Mucosa of stomach (tissue), 1 donor: ENCODE results near the gene CACNA1S.

Source experiments
- H3K27me3 ChIP-seq: one replicate; pipeline ENCODE4 v1.7.0; 2013; ENCODE audit warnings: mild to moderate bottlenecking, low read length; ENCODE audit not compliant: control insufficient read depth, insufficient read depth
- H3K36me3 ChIP-seq: one replicate; pipeline ENCODE4 v1.7.0; 2013; ENCODE audit warnings: low read length; ENCODE audit not compliant: control insufficient read depth, insufficient read depth
- H3K4me1 ChIP-seq: one replicate; pipeline ENCODE4 v1.7.0; 2013; ENCODE audit warnings: mild to moderate bottlenecking, low read length; ENCODE audit not compliant: control insufficient read depth, insufficient read depth
- H3K4me3 ChIP-seq: one replicate; pipeline ENCODE4 v1.7.0; 2013; ENCODE audit warnings: low read length
- H3K9ac ChIP-seq: one replicate; pipeline ENCODE4 v1.7.0; 2013; ENCODE audit warnings: mild to moderate bottlenecking, low read length, moderate library complexity
- H3K9me3 ChIP-seq: one replicate; pipeline ENCODE4 v1.7.0; 2013; ENCODE audit warnings: mild to moderate bottlenecking, low read length, moderate library complexity; ENCODE audit not compliant: control insufficient read depth
- donor health status: Pancreatic carcinoma.

CACNA1S gene

DNA sequence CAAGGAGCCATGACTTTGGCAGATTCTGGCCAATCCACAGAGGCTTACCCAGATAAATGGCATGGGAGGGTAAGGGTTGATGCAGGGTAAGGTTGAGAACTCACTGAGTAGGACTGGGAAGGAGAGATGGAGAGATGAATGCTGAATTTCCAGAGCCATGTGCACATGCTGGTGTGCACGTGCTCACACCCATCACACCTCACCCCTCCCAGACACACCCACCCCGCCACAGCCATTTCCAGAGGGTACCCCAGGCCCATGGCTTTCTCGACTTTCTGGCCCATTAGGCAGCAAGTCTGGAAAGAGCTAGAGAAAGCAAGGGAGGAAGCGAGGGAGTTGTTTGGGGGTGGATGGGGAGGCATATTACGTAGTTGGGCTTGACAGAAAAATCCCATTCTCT is 1.6 kb downstream of the CACNA1S start:
- no peaks in the 10 kb centered on the region for H3K36me3 ChIP-seq
- peaks cover 7% of the 10 kb centered on the region for H3K4me1 ChIP-seq
- no peak overlapping the region for H3K4me3 ChIP-seq
- H3K27me3 ChIP-seq: peaks cover 22% of the 10 kb centered on the region
- H3K9ac ChIP-seq: no peak overlapping the region
- no peaks in the 10 kb centered on the region for H3K9me3 ChIP-seq

DNA sequence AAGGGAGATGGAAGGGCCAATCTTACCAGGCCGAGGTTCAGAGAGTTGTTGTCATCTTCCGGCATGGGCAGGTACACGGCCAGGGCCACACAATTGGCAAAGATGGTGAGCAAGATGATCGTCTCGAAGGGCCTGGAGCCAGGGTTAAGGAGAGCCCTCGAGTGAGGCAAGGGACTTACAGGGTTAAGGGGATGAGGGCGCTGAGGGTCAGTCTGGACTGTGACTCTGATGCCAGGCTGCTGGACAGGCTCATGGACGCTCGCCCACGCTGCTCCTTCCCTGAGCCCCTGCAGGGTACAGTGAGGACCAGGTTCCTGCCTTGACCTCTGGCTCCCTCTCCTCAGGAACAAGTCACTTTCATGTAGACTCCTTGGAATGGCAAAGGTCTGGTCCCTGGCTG is 2.1 kb downstream of the CACNA1S start:
- Histone ChIP-seq H3K4me3 (no peak overlapping the region), H3K27me3 (peaks cover 17% of the 10 kb centered on the region), H3K4me1 (peaks cover 7% of the 10 kb centered on the region), H3K9me3 (no peaks in the 10 kb centered on the region), H3K36me3 (no peaks in the 10 kb centered on the region), H3K9ac (no peak overlapping the region)

DNA sequence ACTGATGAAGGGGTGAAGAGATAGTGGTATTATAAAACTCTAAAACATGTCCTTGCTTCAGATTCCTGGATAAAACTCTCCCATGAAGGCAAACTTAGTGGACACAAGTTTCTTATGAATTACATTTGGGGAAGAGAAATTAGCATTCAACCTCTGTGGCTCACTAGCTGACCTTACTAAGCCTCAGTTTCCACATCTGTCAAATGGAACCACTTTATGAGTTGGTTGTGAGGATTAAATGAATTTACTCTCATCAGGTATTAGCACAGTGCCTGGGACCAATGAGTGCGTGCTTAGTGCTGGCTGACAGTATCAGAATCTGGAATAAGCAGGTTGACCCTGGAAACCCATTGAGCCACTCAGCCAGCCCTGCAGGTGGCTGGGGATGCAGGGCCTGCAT is 2.6 kb downstream of the CACNA1S start:
- Histone ChIP-seq H3K4me1 (peaks cover 7% of the 10 kb centered on the region), H3K9me3 (no peaks in the 10 kb centered on the region), H3K9ac (no peak overlapping the region), H3K4me3 (no peak overlapping the region), H3K27me3 (peaks cover 14% of the 10 kb centered on the region), H3K36me3 (no peaks in the 10 kb centered on the region)

DNA sequence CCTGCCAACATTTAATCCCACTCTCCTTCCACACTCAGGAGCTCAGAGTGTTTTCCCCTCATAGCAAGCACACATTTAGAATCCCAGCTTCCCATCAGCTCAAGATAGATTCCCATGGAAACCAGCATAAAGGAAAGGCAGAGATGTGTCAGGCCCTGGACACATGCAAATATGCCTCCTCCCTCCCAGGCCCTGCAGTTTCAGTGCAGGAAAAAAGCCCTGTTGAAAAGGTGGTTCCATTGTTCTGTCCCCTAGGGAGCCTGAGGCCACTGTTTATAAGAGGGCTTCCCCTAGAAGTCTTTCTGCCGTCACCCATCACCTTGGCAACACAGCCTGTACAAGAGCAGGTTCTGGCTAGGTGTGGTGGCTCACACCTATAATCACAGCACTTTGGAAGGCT is 3.6 kb downstream of the CACNA1S start:
- no peaks in the 10 kb centered on the region for H3K36me3 ChIP-seq
- peaks cover 10% of the 10 kb centered on the region for H3K27me3 ChIP-seq
- no peaks in the 10 kb centered on the region for H3K4me1 ChIP-seq
- H3K9ac ChIP-seq: no peak overlapping the region
- no peak overlapping the region for H3K4me3 ChIP-seq
- no peaks in the 10 kb centered on the region for H3K9me3 ChIP-seq

DNA sequence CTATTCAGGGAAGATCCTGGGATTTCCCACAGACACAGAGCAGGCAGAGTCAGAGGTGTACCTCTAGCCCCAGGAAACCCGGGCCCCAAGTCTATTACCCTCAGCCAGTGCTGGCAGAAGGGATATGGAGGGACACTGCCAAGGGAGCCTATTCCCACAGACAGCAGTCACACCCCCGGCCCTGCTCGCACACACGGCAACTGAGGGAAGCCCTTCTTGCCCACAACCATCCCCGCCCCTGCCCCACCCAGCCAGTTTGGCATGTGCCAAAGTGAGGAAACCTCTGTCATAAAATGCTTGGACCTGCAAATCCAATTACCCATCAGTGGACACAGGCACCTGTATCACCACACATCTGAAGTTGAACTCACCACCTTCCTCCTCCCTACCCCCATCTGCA is 6.5 kb downstream of the CACNA1S start:
- H3K9ac ChIP-seq: no peak overlapping the region
- no peak overlapping the region for H3K4me3 ChIP-seq
- H3K9me3 ChIP-seq: no peaks in the 10 kb centered on the region
- H3K4me1 ChIP-seq: no peaks in the 10 kb centered on the region
- H3K36me3 ChIP-seq: no peaks in the 10 kb centered on the region
- H3K27me3 ChIP-seq: no peaks in the 10 kb centered on the region

DNA sequence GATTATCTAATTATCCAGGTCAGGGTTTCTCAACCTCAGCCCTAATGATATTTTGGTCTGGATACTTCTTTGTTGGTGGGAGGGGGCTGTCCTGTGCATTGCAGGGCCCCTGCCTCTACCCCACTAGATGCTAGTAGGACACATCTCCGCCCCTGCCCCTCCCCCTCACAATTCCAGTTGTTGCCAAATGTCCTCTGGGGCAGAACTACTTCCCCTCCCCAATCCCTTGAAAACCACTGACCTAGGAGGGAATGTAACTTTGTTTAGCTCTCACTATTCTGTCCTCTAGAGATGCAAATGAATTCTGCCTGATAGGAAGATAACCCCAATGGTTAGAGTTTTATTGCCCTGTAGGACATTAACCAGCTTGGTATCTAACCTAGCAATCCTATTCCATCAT is 8.1 kb downstream of the CACNA1S start:
- Histone ChIP-seq H3K9ac (no peak overlapping the region), H3K27me3 (no peaks in the 10 kb centered on the region), H3K4me3 (no peak overlapping the region), H3K4me1 (no peaks in the 10 kb centered on the region), H3K9me3 (no peaks in the 10 kb centered on the region), H3K36me3 (no peaks in the 10 kb centered on the region)

DNA sequence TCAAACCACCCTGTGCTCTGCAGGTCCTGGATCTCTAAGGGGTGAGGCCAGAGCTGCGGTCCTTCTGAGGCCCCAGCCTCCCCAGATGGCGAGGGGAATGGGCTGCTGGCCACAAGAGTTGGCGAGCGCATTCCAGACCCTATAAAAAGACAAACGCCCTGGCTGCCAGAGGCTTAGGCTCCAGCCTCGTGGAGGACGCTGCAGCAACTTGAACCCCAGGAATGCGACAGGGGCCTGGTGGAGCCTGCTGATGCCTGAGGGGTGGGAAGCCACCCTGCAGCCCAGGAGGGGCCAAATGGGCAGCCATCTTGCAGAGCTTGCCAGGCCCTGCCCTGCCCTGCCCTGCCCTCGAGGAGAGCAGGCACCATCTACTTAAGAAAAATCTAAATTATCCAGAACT is 8.6 kb downstream of the CACNA1S start:
- Histone ChIP-seq H3K4me3 (no peak overlapping the region), H3K4me1 (no peaks in the 10 kb centered on the region), H3K9ac (no peak overlapping the region), H3K27me3 (no peaks in the 10 kb centered on the region), H3K36me3 (no peaks in the 10 kb centered on the region), H3K9me3 (no peaks in the 10 kb centered on the region)

DNA sequence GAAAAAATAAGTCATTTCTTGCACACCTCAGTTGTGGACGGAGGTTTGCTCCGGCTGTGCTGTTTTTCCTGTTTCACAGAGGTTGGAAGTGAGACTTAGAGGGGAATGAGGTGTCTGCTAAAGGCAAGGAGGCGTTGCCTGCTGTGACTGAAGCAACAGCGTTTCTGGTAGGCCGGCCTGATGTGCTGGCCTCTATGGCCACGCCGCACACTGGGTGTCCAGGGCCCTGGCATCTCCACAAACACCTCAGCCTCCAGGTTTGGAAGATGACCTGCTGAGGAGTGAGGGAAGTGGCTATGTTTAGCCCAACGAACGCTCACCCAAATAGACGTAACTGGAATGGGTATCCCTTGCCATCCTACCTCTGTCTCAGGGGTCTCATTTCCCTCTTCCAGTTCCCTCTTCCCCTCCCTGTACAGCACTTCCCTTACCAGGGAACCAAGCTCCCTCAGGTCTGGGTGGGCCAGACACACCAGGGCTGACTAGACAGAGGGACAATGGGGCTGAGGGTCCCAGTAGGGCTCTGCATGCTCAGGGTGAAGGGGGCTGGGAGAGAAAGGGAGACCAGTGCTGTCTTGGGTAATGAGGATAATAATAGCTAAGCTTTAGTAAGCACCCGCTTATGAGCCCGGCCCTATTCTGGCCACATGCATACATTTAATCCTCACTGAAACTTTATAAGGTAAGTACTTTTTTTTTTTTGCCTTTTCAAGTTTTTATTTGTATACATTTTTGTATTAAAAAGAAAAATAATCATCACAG is 11.9 kb downstream of the CACNA1S start:
- no peaks in the 10 kb centered on the region for H3K36me3 ChIP-seq
- H3K4me1 ChIP-seq: no peaks in the 10 kb centered on the region
- H3K4me3 ChIP-seq: no peak overlapping the region
- no peaks in the 10 kb centered on the region for H3K9me3 ChIP-seq
- no peak overlapping the region for H3K9ac ChIP-seq
- no peaks in the 10 kb centered on the region for H3K27me3 ChIP-seq

DNA sequence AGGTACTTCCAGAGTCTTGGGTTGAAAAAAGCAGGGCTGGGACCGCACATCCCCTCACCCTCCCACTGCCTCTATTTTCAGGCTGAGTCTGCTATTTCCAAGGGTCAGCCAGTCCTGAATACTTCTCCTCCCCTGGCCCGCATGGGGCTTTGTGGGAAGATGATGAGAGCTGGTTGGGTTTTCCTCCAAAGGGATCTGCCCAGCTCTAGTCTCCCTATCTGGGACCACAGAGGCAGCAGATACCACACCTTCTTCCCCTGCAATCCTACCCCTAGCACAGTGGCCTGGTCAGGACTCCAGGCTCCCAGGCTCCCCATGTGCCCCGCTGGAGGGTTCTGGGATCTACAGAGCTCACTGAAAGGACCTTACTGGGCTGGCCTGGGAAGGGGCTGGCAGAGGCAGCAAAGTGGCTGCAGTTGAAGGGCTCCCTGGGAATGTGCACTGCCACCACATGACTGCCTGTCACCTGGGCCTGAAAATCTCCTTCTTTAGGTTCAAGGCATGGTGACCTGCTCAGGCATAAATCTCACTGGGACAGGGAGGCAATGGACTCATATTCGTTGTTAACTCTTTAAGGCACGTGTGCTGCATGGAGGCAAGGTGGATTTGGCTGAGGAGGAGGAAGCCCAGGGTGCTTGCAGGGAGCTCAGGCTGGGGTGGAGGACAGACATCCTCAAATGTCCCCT is 13.1 kb downstream of the CACNA1S start:
- Histone ChIP-seq H3K9ac (no peak overlapping the region), H3K4me3 (no peak overlapping the region), H3K9me3 (no peaks in the 10 kb centered on the region), H3K4me1 (no peaks in the 10 kb centered on the region), H3K27me3 (no peaks in the 10 kb centered on the region), H3K36me3 (no peaks in the 10 kb centered on the region)

DNA sequence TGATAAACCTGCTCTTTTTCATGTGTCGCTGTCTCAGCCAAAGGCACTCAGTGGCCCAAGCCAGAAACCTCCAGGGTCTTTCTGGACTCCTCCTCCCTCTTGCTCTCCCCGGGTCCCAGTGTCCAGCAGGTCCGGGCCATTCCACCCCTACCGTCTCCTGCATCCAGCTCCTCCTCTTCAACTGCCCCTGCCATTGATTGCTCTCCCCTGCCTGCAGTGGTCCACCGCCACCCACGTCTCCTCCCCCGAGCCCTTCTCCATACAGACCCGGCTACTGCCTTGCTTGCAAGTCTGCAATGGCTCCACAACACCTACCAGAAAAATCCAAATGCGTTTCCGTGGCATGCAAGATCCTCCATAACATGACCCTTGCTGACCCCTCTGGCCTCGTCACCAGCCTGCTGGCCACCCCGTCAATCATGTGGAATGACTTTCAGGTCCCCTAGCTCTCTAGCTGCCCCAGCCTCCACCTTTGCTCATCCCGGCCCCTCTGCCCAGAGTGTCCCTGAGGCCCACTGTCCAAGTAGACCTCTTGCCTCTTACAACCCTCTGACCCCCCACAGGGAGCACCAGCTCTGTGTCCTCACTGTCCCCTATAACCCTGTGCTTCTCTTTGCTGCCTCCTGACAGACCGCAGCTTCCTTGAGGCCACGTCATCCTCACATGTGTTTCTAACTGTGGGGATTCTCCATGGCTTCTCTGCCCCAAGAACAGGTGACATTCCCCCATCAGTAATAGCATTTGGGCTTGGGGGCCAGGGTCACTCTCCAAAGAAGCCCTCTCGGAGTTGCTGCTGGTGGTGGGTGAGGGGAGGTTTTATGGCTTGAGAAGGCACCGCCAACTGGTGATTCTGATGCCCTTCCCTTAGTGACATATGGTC is 15.0 kb downstream of the CACNA1S start:
- H3K9ac ChIP-seq: no peak overlapping the region

DNA sequence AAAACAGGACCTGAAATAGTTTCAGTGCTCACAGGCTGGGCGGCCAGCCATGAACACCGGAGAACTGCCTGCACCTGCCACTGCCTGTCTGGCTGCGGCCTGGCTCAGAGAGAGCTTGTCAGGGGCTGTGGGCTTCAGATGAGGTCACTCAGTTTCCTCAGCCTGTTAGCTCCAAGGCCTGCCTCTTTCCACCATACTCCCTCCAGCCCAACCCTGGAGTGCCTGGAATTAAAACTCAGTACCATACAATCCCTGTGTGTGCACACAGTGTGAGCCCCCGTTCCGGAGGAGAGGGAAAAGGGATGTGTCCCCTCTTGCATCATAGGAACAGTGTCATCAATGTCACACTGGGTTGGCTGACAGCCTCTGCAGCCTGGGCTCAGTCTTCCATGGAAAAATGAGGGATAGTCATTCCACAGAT is 16.2 kb downstream of the CACNA1S start:
- Histone ChIP-seq H3K4me1 (no peaks in the 10 kb centered on the region), H3K9me3 (no peaks in the 10 kb centered on the region), H3K27me3 (no peaks in the 10 kb centered on the region), H3K9ac (no peak overlapping the region), H3K36me3 (no peaks in the 10 kb centered on the region), H3K4me3 (no peak overlapping the region)

More for the DNA sequence above, 15.0 kb downstream of the CACNA1S start:
- Histone ChIP-seq H3K36me3 (no peaks in the 10 kb centered on the region), H3K27me3 (no peaks in the 10 kb centered on the region), H3K4me1 (no peaks in the 10 kb centered on the region), H3K9me3 (no peaks in the 10 kb centered on the region), H3K4me3 (no peak overlapping the region)

DNA sequence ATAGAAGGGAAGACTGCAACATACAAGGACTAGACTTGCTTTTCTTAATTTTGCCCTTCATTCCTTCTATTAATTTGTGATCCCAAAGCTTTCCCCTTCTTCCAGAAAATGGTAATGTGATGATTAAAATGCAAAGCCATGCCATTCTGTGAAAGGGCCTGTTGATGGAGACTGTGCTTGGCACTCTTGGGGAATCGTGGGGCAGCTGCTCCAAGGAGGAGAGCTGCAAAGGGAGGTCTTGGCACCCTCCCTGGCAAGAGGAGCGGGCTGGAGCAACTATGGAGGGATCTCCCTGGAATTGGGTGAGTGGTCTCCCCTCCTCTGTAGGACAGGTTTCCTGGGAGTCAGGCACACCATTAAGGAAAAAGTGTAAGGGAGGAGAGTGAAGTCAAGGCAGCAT is 16.6 kb downstream of the CACNA1S start:
- H3K9me3 ChIP-seq: no peaks in the 10 kb centered on the region
- no peaks in the 10 kb centered on the region for H3K27me3 ChIP-seq
- H3K9ac ChIP-seq: no peak overlapping the region
- no peaks in the 10 kb centered on the region for H3K4me1 ChIP-seq
- H3K4me3 ChIP-seq: no peak overlapping the region
- no peaks in the 10 kb centered on the region for H3K36me3 ChIP-seq
